A549 treated with RU486 at 1 μM for 4 hours (cell line): Measurements from ENCODE around the gene CAMKV. TPM values are rescaled to one million over a fixed set of nuclear protein-coding genes. Genes with fewer than 3 reads are reported as not detected.

Experiments used
- total RNA-seq: library from RNA; stranded (reverse); fragments of 200-300 nt; extraction: Qiagen RNA extraction; gene quantifications from 5 replicates; pipeline ENCODE4 v1.2.3, GENCODE V29; 2022; ENCODE audit warnings: low read depth

CAMKV gene
- 0.30 to 0.53 TPM (median 0.46 TPM) in 5 replicates for total RNA-seq

GRCh38 chr3:49869525-49870126, at the start of gene CAMKV:
CAMKV (minus strand) TSS chr3:49869906; CDS start chr3:49862388, 7,518 bp downstream.

DNA sequence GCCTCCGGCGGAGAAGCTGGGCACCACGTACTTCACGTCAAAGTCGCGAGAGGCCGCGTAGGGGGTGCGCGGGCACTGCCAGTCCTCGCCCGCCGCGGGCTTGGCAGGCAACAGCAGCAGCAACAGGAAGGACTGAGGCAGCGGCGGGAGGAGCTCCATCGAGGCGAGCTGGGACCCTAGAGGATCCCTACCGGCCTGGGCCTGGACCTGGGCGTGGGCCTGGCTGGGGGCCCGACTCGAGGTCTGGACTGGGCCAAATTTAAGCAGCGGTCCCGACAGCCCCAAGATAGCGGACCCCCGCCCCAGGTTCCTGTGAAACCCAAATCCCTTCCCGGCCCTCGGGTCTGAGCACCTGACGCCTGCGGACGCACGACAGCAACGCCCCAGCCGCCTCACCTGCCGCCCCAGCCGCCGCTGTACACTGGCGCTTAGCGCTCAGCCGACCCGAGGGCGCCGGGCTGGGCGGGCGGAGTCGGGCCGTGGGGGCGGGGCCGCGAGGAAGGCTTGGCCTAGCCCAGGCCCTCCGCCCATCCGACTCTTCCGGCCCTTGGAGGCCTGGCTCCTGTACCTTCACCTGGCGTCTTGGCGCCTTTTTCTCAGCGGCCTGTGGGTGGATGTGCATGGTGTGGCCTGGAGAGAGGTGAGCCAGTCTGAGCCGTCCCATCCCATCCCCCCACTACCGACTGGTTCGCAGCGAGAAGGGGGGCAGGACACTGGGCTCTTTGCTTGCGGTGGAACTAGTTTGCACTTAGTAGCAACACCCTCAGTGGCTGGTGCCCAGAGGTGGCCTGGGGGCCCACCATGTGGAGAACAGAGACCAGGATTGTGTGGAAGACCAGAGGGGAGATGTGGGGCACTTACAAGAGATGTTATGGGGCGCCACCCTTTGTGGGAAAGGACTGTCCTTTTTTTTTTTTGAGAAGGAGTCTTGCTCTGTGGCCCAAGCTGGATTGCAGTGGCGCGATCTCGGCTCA, 34.0 kb upstream of the CAMKV start, which contains the start of gene MST1R:
TSS of gene MST1R (minus strand) at position 423 of the 974 bp plus-strand sequence. CDS start at position 159, 264 bp downstream.

GRCh38 chr3:49856181-49857005, 13.3 kb downstream of the CAMKV start, which contains the start of gene TRAIP:
TRAIP (minus strand) TSS chr3:49856564; CDS start chr3:49856453, 111 bp downstream.

GRCh38 chr3:49813497-49814174, 56.1 kb downstream of the CAMKV start, which contains the start of gene UBA7:
UBA7 (minus strand) TSS chr3:49813953; CDS start chr3:49813787, 166 bp downstream.

Other genes starting within 250 kb of the CAMKV start
- 60.2 to 71.1 TPM (median 63.4 TPM) in 5 replicates for gene APEH, start 195.6 kb downstream of the CAMKV start, total RNA-seq
- 0.99 to 2.2 TPM (median 1.4 TPM) in 5 replicates for gene MST1, start 180.4 kb downstream of the CAMKV start, total RNA-seq
- 9.6 to 18.6 TPM (median 15.9 TPM) in 5 replicates for gene RNF123, start 180.3 kb downstream of the CAMKV start, total RNA-seq
- 0.35 to 0.85 TPM (median 0.59 TPM) in 5 replicates for gene AMIGO3, start 150.2 kb downstream of the CAMKV start, total RNA-seq
- 14.9 to 20.9 TPM (median 18.3 TPM) in 5 replicates for gene GMPPB, start 146.0 kb downstream of the CAMKV start, total RNA-seq
- gene IP6K1, start 83.4 kb downstream of the CAMKV start, total RNA-seq, result 18.4 to 23.4 TPM (median 22.3 TPM) in 5 replicates
- gene CDHR4, start 70.0 kb downstream of the CAMKV start, total RNA-seq, result 0.11 to 0.29 TPM (median 0.24 TPM) in 4 of 5 replicates, not detected in the other
- gene INKA1, start 66.6 kb downstream of the CAMKV start, total RNA-seq, result 1.3 to 2.3 TPM (median 2.0 TPM) in 5 replicates
- 0.21 to 0.68 TPM (median 0.34 TPM) in 5 replicates for gene UBA7, start 56.0 kb downstream of the CAMKV start, total RNA-seq
- 9.1 to 17.4 TPM (median 14.7 TPM) in 5 replicates for gene TRAIP, start 13.3 kb downstream of the CAMKV start, total RNA-seq
- gene MST1R, start 34.0 kb upstream of the CAMKV start, total RNA-seq, result 5.3 to 8.5 TPM (median 7.4 TPM) in 5 replicates
- 4.4 to 8.6 TPM (median 7.9 TPM) in 5 replicates for gene MON1A, start 59.9 kb upstream of the CAMKV start, total RNA-seq
- gene RBM6, start 70.2 kb upstream of the CAMKV start, total RNA-seq, result 24.1 to 30.3 TPM (median 28.7 TPM) in 5 replicates
- gene RBM5, start 219.0 kb upstream of the CAMKV start, total RNA-seq, result 29.4 to 36.2 TPM (median 32.1 TPM) in 5 replicates